Left lung (tissue), 14 donors: ENCODE results near the gene PPIL6. TPM values are rescaled to one million over a fixed set of nuclear protein-coding genes. Genes with fewer than 3 reads are reported as not detected.

Source experiments
- ATAC-seq: fragments of 200-7000 bp; cut with Tn5 transposase; one replicate; pipeline ENCODE4 v1.9.1; 2020; ENCODE audit warnings: moderate library complexity
- DNase-seq, 4 donors: peaks; one replicate each; pipeline ENCODE4 v3.0.0-alpha.2; 2013 to 2020
- H3K27ac ChIP-seq, 2 donors: fragments of 200-600 bp; sonication (generic) in 1 of 2; one replicate each; pipeline versions ENCODE4 v1.5.0 to v1.8.0; 2020 to 2021
- H3K27me3 ChIP-seq, 2 donors: fragments of 200-600 bp; sonication (generic) in 1 of 2; one replicate each; pipeline versions ENCODE4 v1.5.0 to v1.8.0; 2020 to 2021
- H3K36me3 ChIP-seq, 2 donors: fragments of 200-600 bp; sonication (generic) in 1 of 2; one replicate each; pipeline versions ENCODE4 v1.5.0 to v1.8.0; 2020 to 2021
- H3K4me1 ChIP-seq, 2 donors: fragments of 200-600 bp; one replicate each; pipeline ENCODE4 v1.8.0; 2021
- H3K4me3 ChIP-seq, 2 donors: fragments of 200-600 bp; sonication (generic) in 1 of 2; one replicate each; pipeline versions ENCODE4 v1.5.0 to v1.8.0; 2020 to 2021; ENCODE audit warnings: mild to moderate bottlenecking in 1 of 2
- H3K9me3 ChIP-seq, 2 donors: fragments of 200-600 bp; sonication (generic) in 1 of 2; one replicate each; pipeline versions ENCODE4 v1.5.0 to v1.8.0; 2020 to 2021
- CTCF ChIP-seq, 2 donors: fragments of 200-600 bp; sonication (generic) in 1 of 2; IDR thresholded peaks; one replicate each; pipeline versions ENCODE4 v1.5.0 to v1.8.0; 2021; ENCODE audit warnings: antibody characterized with exemption in 2 of 2
- intact Hi-C, 2 donors: fragments of 100-400 bp; cut with DNase I; formaldehyde crosslinking; loops; one replicate each; pipeline versions ENCODE4 v1.11.2 to v1.14.2; 2022
- long read RNA-seq, 12 donors: library from polyadenylated mRNA in 2 of 12; unstranded in 2 of 12; transcript quantifications; one replicate each; pipeline ENCODE4 v2.0.0 and lab custom pipeline, GENCODE V29; 2019 to 2026
- polyA plus RNA-seq, 6 donors: library from polyadenylated mRNA; unstranded; fragments of 120-200 nt; gene quantifications; one replicate each; pipeline ENCODE4 v1.2.1, GENCODE V29; 2013; ENCODE audit not compliant: insufficient read length in 6 of 6
- total RNA-seq, 2 donors: library from RNA; stranded (reverse); fragmentation: NEBNext Ultra II Directional; extraction: Animal tissue kit (Norgen Biotek cat#: 25700); gene quantifications; one replicate each; pipeline ENCODE4 v1.2.1, GENCODE V29; 2021
- donor health status: DM: no; HTN: yes; CAD: no.
- donor health status: DM: no; HTN: no; CAD: no.

The PPIL6 gene
- total RNA-seq (1 to 10 TPM; 4.5 to 8.4 TPM), polyA plus RNA-seq (10 to 100 TPM in 4 of 6 donors, 1 to 10 TPM in 2; 7.5 to 15.1 (median 12.0) TPM)
- long read RNA-seq, donor 1, full-length matches to known transcripts: 5 of 5 reads
- long read RNA-seq, donor 1, partial matches to known transcripts: 0 of 5 reads
- long read RNA-seq, donor 1, other reads (novel, unspliced or antisense): 0 of 5 reads
- long read RNA-seq, donor 2, full-length matches to known transcripts: 2 of 2 reads
- long read RNA-seq, donor 2, partial matches to known transcripts: 0 of 2 reads
- long read RNA-seq, donor 2, other reads (novel, unspliced or antisense): 0 of 2 reads
- long read RNA-seq, donor 3, full-length matches to known transcripts: 3 of 3 reads
- long read RNA-seq, donor 3, partial matches to known transcripts: 0 of 3 reads
- long read RNA-seq, donor 3, other reads (novel, unspliced or antisense): 0 of 3 reads
- long read RNA-seq, donor 4, full-length matches to known transcripts: 4 of 5 reads
- long read RNA-seq, donor 4, partial matches to known transcripts: 0 of 5 reads
- long read RNA-seq, donor 4, other reads (novel, unspliced or antisense): 1 of 5 reads
- long read RNA-seq, donor 5, full-length matches to known transcripts: 3 of 3 reads
- long read RNA-seq, donor 5, partial matches to known transcripts: 0 of 3 reads
- long read RNA-seq, donor 5, other reads (novel, unspliced or antisense): 0 of 3 reads
- long read RNA-seq, donor 6: 0 reads
- long read RNA-seq, donor 7, full-length matches to known transcripts: 3 of 3 reads
- long read RNA-seq, donor 7, partial matches to known transcripts: 0 of 3 reads
- long read RNA-seq, donor 7, other reads (novel, unspliced or antisense): 0 of 3 reads
- long read RNA-seq, donor 8: 0 reads
- long read RNA-seq, donor 9: 0 reads
- long read RNA-seq, donor 10, full-length matches to known transcripts: 4 of 8 reads
- long read RNA-seq, donor 10, partial matches to known transcripts: 0 of 8 reads
- long read RNA-seq, donor 10, other reads (novel, unspliced or antisense): 4 of 8 reads
- long read RNA-seq, donor 11, full-length matches to known transcripts: 6 of 6 reads
- long read RNA-seq, donor 11, partial matches to known transcripts: 0 of 6 reads
- long read RNA-seq, donor 11, other reads (novel, unspliced or antisense): 0 of 6 reads
- long read RNA-seq, donor 12, full-length matches to known transcripts: 1 of 1 reads
- long read RNA-seq, donor 12, partial matches to known transcripts: 0 of 1 reads
- long read RNA-seq, donor 12, other reads (novel, unspliced or antisense): 0 of 1 reads

GRCh38 chr6:109440331-109441068 lies at the start of gene PPIL6, which contains the start of gene SMPD2:
TSS of gene PPIL6 (minus strand) at chr6:109440628. CDS start at chr6:109440590, 38 bp downstream.
TSS of gene SMPD2 (plus strand) at chr6:109440724. CDS start at chr6:109441122, 398 bp downstream.
- peak; percentile 89 to 97 (median 95) for DNase-seq
- no peak for TF ChIP-seq CTCF (IDR thresholded peaks at IDR 0.05)
- Histone ChIP-seq H3K4me3 (peak within 1 kb of the TSS; percentile 76 to 79), H3K27ac (peak within 1 kb of the TSS; percentile 90 to 95), H3K9me3 (no peaks in the 10 kb centered on the region), H3K4me1 (peaks cover 12 to 22% of the 10 kb centered on the region in 2 donors), H3K27me3 (no peaks in the 10 kb centered on the region), H3K36me3 (peaks cover 0 to 33% of the 10 kb centered on the region in 2 donors)
- intact Hi-C loops: no loop called here
- peak; percentile 91 for ATAC-seq

- no peaks in the 10 kb centered on the region for H3K27me3 ChIP-seq
- H3K36me3 ChIP-seq: no peaks in the 10 kb centered on the region
- DNase-seq (no peak), ATAC-seq (no peak)
- TF ChIP-seq CTCF (IDR thresholded peaks at IDR 0.05): no peak
- intact Hi-C loops: no loop called here
- peaks cover 0 to 6% of the 10 kb centered on the region in 2 donors for H3K4me1 ChIP-seq
- no peak overlapping the region for H3K27ac ChIP-seq
- H3K4me3 ChIP-seq: no peak overlapping the region
- no peaks in the 10 kb centered on the region for H3K9me3 ChIP-seq
Measured at GRCh38 chr6:109488001-109488400, 47.6 kb upstream of the PPIL6 start.

GRCh38 chr6:109486068-109486467 lies 45.6 kb upstream of the PPIL6 start:
- Histone ChIP-seq H3K36me3 (peaks cover 0 to 4% of the 10 kb centered on the region in 2 donors), H3K4me3 (no peak overlapping the region), H3K27ac (no peak overlapping the region), H3K9me3 (no peaks in the 10 kb centered on the region), H3K4me1 (peaks cover 10 to 21% of the 10 kb centered on the region in 2 donors), H3K27me3 (no peaks in the 10 kb centered on the region)
- intact Hi-C loops: no loop called here
- DNase-seq (no peak), ATAC-seq (no peak)
- TF ChIP-seq CTCF (IDR thresholded peaks at IDR 0.05): no peak

- no peak overlapping the region for H3K4me3 ChIP-seq
- no peaks in the 10 kb centered on the region for H3K27me3 ChIP-seq
- DNase-seq (no peak), ATAC-seq (no peak)
- no peak for TF ChIP-seq CTCF (IDR thresholded peaks at IDR 0.05)
- intact Hi-C loops: no loop called here
- H3K9me3 ChIP-seq: no peaks in the 10 kb centered on the region
- no peak overlapping the region for H3K27ac ChIP-seq
- H3K36me3 ChIP-seq: peaks cover 0 to 11% of the 10 kb centered on the region in 2 donors
- H3K4me1 ChIP-seq: peaks cover 10 to 27% of the 10 kb centered on the region in 2 donors
Measured at GRCh38 chr6:109485266-109485935, 45.0 kb upstream of the PPIL6 start.
